SK-N-MC (cell line): ENCODE data around the gene MAGEA10.
"Not testable (repeated sequence)": the region's sequence is repeated elsewhere in the genome, so short reads cannot be mapped to it uniquely, and the experiment has no call there.

Source experiments
- DNase-seq: peaks from one replicate; pipeline ENCODE4 v3.0.0-alpha.2; 2011; ENCODE audit warnings: low read depth, low spot score
- H3K27ac ChIP-seq: fragments of 200-600 bp; sonication (generic); 2 replicates; pipeline ENCODE4 v1.5.1; 2016; ENCODE audit warnings: mixed run types
- H3K36me3 ChIP-seq: fragments of 200-600 bp; sonication (generic); 2 replicates; pipeline ENCODE4 v1.6.1; 2017; ENCODE audit warnings: antibody characterized with exemption, low read length, mixed read lengths; ENCODE audit not compliant: insufficient read depth
- H3K4me3 ChIP-seq: fragments of 200-600 bp; sonication (generic); 2 replicates; pipeline ENCODE4 v1.5.1; 2016
- H3K9ac ChIP-seq: fragments of 200-600 bp; sonication (generic); 2 replicates; pipeline ENCODE4 v1.8.0; 2017; ENCODE audit warnings: mixed run types, mixed read lengths; ENCODE audit not compliant: insufficient read length
- H3K9me3 ChIP-seq: fragments of 200-600 bp; sonication (generic); 2 replicates; pipeline ENCODE4 v1.6.1; 2017; ENCODE audit warnings: low read depth, mild to moderate bottlenecking, antibody characterized with exemption, low read length, moderate library complexity, mixed read lengths
- EZH2 ChIP-seq: fragments of 200-600 bp; sonication (generic); IDR thresholded peaks from one replicate; pipeline ENCODE4 v1.6.1; 2017; ENCODE audit warnings: antibody characterized with exemption
- FOXP2 ChIP-seq: optimal IDR thresholded peaks from 2 replicates; pipeline ENCODE3; 2011; ENCODE audit warnings: mild to moderate bottlenecking, moderate library complexity; ENCODE audit not compliant: insufficient read depth; ENCODE audit errors: extremely low read length, control extremely low read depth
- POLR2AphosphoS5 ChIP-seq: IDR thresholded peaks from 2 replicates; pipeline ENCODE4 v1.6.1; 2012; ENCODE audit warnings: mild to moderate bottlenecking, low read depth, low read length, borderline replicate concordance

MAGEA10 gene

DNA sequence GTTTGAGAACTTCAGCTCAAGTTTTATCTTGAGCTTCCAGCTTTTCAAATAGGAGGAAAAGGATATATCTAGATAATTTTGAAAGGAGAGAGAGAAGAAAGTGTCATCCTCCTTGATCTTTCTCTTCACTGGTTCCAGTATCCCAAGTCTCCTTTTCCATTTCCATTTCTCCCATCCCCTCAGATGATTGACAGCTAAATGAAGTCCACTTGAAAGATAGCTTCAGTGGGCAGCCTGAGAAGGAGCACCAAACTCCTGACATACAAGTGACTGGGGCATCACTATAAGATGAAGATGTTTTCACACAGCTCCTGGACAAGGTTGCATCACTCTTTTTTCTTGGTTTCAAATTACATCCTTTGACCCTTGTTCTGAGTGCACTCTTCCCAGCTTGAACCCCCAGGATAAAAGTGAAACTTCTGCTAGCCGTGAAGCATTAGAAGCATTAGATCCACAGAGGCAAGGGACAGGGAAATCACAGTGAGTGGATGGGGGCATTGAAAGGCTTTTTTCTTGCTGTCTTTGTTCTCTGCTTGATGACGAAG, 17.5 kb upstream of the MAGEA10 start:
- no peak overlapping the region for H3K9ac ChIP-seq
- no peak for DNase-seq
- no peaks in the 10 kb centered on the region for H3K36me3 ChIP-seq
- TF ChIP-seq EZH2 (no peak), POLR2AphosphoS5 (no peak), FOXP2 (no peak)
- H3K9me3 ChIP-seq = no peaks in the 10 kb centered on the region
- no peak overlapping the region for H3K27ac ChIP-seq
- H3K4me3 ChIP-seq = no peak overlapping the region

DNA sequence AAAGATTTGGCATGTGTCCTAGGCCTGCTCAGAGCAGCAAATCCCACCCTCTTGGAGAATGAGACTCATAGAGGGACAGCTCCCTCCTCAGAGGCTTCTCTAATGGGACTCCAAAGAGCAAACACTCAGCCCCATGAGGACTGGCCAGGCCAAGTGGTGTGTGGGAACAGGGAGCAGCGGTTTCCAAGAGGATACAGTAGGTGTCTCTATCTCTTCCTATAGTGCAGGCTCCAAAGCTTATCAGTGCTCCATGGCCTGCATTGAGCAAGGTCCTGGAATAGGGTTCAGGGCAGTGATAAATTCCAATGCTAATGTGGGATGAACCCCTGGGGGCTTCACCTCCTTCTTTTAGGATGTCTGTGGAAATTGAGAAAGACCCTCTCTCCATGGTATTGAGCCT, 15.7 kb upstream of the MAGEA10 start:
- Histone ChIP-seq H3K27ac (no peak overlapping the region), H3K9ac (no peak overlapping the region), H3K36me3 (no peaks in the 10 kb centered on the region), H3K4me3 (no peak overlapping the region), H3K9me3 (no peaks in the 10 kb centered on the region)
- DNase-seq = no peak
- TF ChIP-seq FOXP2 = no peak
- no peak for TF ChIP-seq EZH2
- TF ChIP-seq POLR2AphosphoS5 = no peak

GRCh38 chrX:152151256-152151655, 12.9 kb upstream of the MAGEA10 start:
- Histone ChIP-seq H3K9me3 (no peaks in the 10 kb centered on the region), H3K36me3 (no peaks in the 10 kb centered on the region)
- DNase-seq = no peak

GRCh38 chrX:152149648-152150047, 11.3 kb upstream of the MAGEA10 start:
- Histone ChIP-seq H3K9ac (no peak overlapping the region), H3K27ac (no peak overlapping the region), H3K4me3 (no peak overlapping the region), H3K9me3 (no peaks in the 10 kb centered on the region), H3K36me3 (no peaks in the 10 kb centered on the region)
- no peak for TF ChIP-seq FOXP2
- TF ChIP-seq EZH2 = no peak
- no peak for TF ChIP-seq POLR2AphosphoS5
- DNase-seq = no peak

More at GRCh38 chrX:152151256-152151655, 12.9 kb upstream of the MAGEA10 start:
- TF ChIP-seq EZH2 = no peak
- TF ChIP-seq FOXP2 = no peak
- TF ChIP-seq POLR2AphosphoS5 = no peak
- Histone ChIP-seq H3K27ac (no peak overlapping the region), H3K9ac (no peak overlapping the region), H3K4me3 (no peak overlapping the region)

- no peak for TF ChIP-seq FOXP2
- TF ChIP-seq EZH2 = no peak
- no peak for TF ChIP-seq POLR2AphosphoS5
- no peak overlapping the region for H3K9ac ChIP-seq
- H3K9me3 ChIP-seq = no peaks in the 10 kb centered on the region
- no peaks in the 10 kb centered on the region for H3K36me3 ChIP-seq
- H3K4me3 ChIP-seq = no peak overlapping the region
- H3K27ac ChIP-seq = no peak overlapping the region
- no peak for DNase-seq
Measured at GRCh38 chrX:152139589-152139988, 1.2 kb upstream of the MAGEA10 start.

DNA sequence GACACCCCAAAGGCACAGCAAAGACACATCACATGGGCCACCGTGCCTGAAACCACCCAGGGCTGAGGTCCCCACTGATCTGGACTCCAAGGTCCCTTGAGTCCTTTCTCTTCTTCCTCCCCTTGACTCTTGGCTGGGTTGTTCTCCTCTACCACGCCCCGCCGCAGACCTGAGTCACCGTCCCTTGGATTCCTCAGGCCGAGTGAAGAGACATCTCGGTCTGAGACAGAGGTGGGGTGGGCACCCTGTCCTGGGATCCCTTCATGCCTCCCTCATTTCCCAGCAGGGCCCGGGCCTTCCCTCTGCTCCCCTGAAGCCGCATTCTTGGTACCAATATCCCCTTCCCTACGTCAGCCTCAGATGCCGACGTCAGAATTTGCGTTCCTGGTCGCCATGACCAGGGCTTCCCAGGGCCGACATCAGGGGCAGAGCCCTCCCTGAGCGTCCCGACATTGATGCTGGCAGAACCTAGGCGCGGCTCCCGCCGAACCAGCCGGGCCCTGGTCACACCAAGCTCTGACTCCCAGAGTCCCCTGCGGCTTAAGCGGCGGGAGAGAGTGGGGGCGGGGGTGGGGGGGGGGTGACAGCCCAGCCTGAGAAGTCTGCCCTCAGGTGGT, 498 bp downstream of the MAGEA10 start:
- Histone ChIP-seq H3K9me3 (no peaks in the 10 kb centered on the region), H3K4me3 (no peak overlapping the region), H3K36me3 (no peaks in the 10 kb centered on the region), H3K27ac (no peak overlapping the region), H3K9ac (no peak overlapping the region)
- no peak for DNase-seq
- no peak for TF ChIP-seq POLR2AphosphoS5
- no peak for TF ChIP-seq EZH2
- TF ChIP-seq FOXP2 = no peak

- H3K36me3 ChIP-seq = no peaks in the 10 kb centered on the region
- no peak overlapping the region for H3K9ac ChIP-seq
- no peak overlapping the region for H3K4me3 ChIP-seq
- no peaks in the 10 kb centered on the region for H3K9me3 ChIP-seq
- no peak for DNase-seq
- H3K27ac ChIP-seq = no peak overlapping the region
- TF ChIP-seq POLR2AphosphoS5 = no peak
- no peak for TF ChIP-seq EZH2
- no peak for TF ChIP-seq FOXP2
Measured at GRCh38 chrX:152136312-152136711, 2.1 kb downstream of the MAGEA10 start.

DNA sequence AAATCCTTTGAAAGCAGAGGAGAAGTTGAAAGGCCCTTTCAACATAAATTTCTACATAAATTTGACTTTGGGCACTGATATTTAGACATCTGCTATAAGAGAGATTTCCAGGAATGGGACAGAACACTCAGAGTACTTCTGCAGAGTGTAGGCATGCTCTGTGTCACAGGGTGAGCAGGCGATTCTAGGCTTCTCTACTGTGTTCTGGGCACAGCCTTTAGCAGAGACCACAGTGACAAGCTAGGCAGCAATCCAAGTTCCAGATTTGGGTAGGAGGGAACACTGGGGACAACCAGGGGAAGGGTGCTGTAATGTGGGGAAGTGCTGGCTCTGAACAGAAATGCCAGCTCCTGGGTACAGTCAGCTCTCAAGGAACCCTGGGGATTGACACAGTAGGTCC, 6.9 kb downstream of the MAGEA10 start:
- no peak for DNase-seq
- TF ChIP-seq POLR2AphosphoS5 = no peak
- no peak for TF ChIP-seq EZH2
- TF ChIP-seq FOXP2 = no peak
- Histone ChIP-seq H3K36me3 (no peaks in the 10 kb centered on the region), H3K4me3 (no peak overlapping the region), H3K9ac (no peak overlapping the region), H3K9me3 (no peaks in the 10 kb centered on the region), H3K27ac (no peak overlapping the region)

- not testable (repeated sequence) for H3K4me3 ChIP-seq, H3K9me3 ChIP-seq, H3K36me3 ChIP-seq, DNase-seq, H3K27ac ChIP-seq, H3K9ac ChIP-seq
Measured at GRCh38 chrX:152129069-152129844, 9.1 kb downstream of the MAGEA10 start.
